Hepatocyte (in vitro differentiated cells): ENCODE measurements around the gene ACSBG1. TPM values are rescaled to one million over a fixed set of nuclear protein-coding genes. Genes with fewer than 3 reads are reported as not detected.

ENCODE experiments used
- DNase-seq: peaks from one replicate; pipeline ENCODE4 v3.0.0-alpha.2; 2016; ENCODE audit warnings: low spot score
- H2AFZ ChIP-seq: fragments of 200-600 bp; sonication (generic); 2 replicates; pipeline ENCODE4 v1.6.0; 2016; ENCODE audit warnings: antibody characterized with exemption, mild to moderate bottlenecking
- H3K27ac ChIP-seq: fragments of 200-600 bp; sonication (generic); 2 replicates; pipeline ENCODE4 v1.5.1; 2016; ENCODE audit warnings: mild to moderate bottlenecking
- H3K27me3 ChIP-seq: fragments of 200-600 bp; sonication (generic); 2 replicates; pipeline ENCODE4 v1.6.1; 2016
- H3K36me3 ChIP-seq: fragments of 200-600 bp; sonication (generic); replicated peaks from 2 replicates; pipeline ENCODE4 v1.5.1; 2016; ENCODE audit warnings: low read depth; ENCODE audit not compliant: insufficient read depth
- H3K4me1 ChIP-seq: fragments of 200-600 bp; sonication (generic); 2 replicates; pipeline ENCODE4 v1.5.1; 2016; ENCODE audit warnings: mild to moderate bottlenecking, moderate library complexity; ENCODE audit not compliant: insufficient read depth
- H3K4me2 ChIP-seq: fragments of 200-600 bp; sonication (generic); 2 replicates; pipeline ENCODE4 v1.6.0; 2016
- H3K4me3 ChIP-seq: fragments of 200-600 bp; sonication (generic); 2 replicates; pipeline ENCODE4 v1.5.1; 2016; ENCODE audit warnings: mild to moderate bottlenecking
- H3K79me2 ChIP-seq: fragments of 200-600 bp; sonication (generic); 2 replicates; pipeline ENCODE4 v1.6.0; 2017; ENCODE audit warnings: mild to moderate bottlenecking
- H3K9me2 ChIP-seq: fragments of 200-600 bp; sonication (generic); replicated peaks from 2 replicates; pipeline ENCODE4 v1.6.0; 2017; ENCODE audit warnings: mild to moderate bottlenecking; ENCODE audit not compliant: insufficient read depth
- H3K9me3 ChIP-seq: fragments of 200-600 bp; sonication (generic); 2 replicates; pipeline ENCODE4 v1.5.1; 2016; ENCODE audit warnings: low read depth, mild to moderate bottlenecking
- H4K20me1 ChIP-seq: fragments of 200-600 bp; sonication (generic); 2 replicates; pipeline ENCODE4 v1.6.0; 2016; ENCODE audit warnings: mild to moderate bottlenecking; ENCODE audit not compliant: insufficient read depth, poor library complexity, severe bottlenecking
- CTCF ChIP-seq: fragments of 200-600 bp; sonication (generic); IDR thresholded peaks from 2 replicates; pipeline ENCODE4 v1.5.1; 2016; ENCODE audit warnings: antibody characterized with exemption, mild to moderate bottlenecking; ENCODE audit not compliant: poor library complexity
- EZH2 ChIP-seq: fragments of 200-600 bp; sonication (generic); IDR thresholded peaks from 2 replicates; pipeline ENCODE4 v1.6.1; 2016; ENCODE audit warnings: antibody characterized with exemption, mild to moderate bottlenecking, borderline replicate concordance
- EZH2phosphoT487 ChIP-seq: fragments of 200-600 bp; sonication (generic); IDR thresholded peaks from one replicate; pipeline ENCODE4 v1.6.1; 2018; ENCODE audit warnings: antibody characterized with exemption, mild to moderate bottlenecking, low read depth, moderate library complexity; ENCODE audit not compliant: unreplicated experiment, severe bottlenecking
- WGBS: methylation state at CpG from one replicate; pipeline ENCODE4 v1.1.6; 2016; ENCODE audit warnings: low lambda C conversion rate; ENCODE audit errors: missing lambda C conversion rate; 5-methylcytosine and 5-hydroxymethylcytosine counted together
- polyA plus RNA-seq: library from polyadenylated mRNA; unstranded; fragments of >200 nt; fragmentation: Nextera tagmentation; extraction: Ambion mirVana; gene quantifications from 2 replicates; pipeline ENCODE4 v1.2.1, GENCODE V29; 2016
- total RNA-seq: library from RNA; depleted of rRNA; stranded (reverse); fragments of >200 nt; gene quantifications from 2 replicates; pipeline ENCODE4 v1.2.3, GENCODE V29; 2014

ACSBG1 gene
- total and polyA plus RNA-seq, 2 experiments from 2014 or later: 0.10 to 0.93 TPM

GRCh38 chr15:78159395-78159794 is 75.0 kb downstream of the ACSBG1 start:
- no peaks in the 10 kb centered on the region for H4K20me1 ChIP-seq
- H3K4me2 ChIP-seq: no peak overlapping the region
- peaks cover 11% of the 10 kb centered on the region for H3K36me3 ChIP-seq
- DNase-seq: no peak
- no peak overlapping the region for H2AFZ ChIP-seq
- no peak overlapping the region for H3K27ac ChIP-seq
- H3K27me3 ChIP-seq: no peaks in the 10 kb centered on the region
- H3K9me3 ChIP-seq: no peaks in the 10 kb centered on the region
- H3K9me2 ChIP-seq: no peaks in the 10 kb centered on the region
- H3K4me3 ChIP-seq: no peak overlapping the region
- TF ChIP-seq CTCF (no peak), EZH2phosphoT487 (no peak), EZH2 (no peak)
- WGBS: 93% methylated on average over 3 of the region's 3 CpGs
- peaks cover 12% of the 10 kb centered on the region for H3K79me2 ChIP-seq
- H3K4me1 ChIP-seq: no peaks in the 10 kb centered on the region

- Histone ChIP-seq H3K4me3 (no peak overlapping the region), H2AFZ (no peak overlapping the region), H3K4me2 (no peak overlapping the region), H3K9me2 (no peaks in the 10 kb centered on the region), H4K20me1 (no peaks in the 10 kb centered on the region), H3K27me3 (no peaks in the 10 kb centered on the region), H3K9me3 (no peaks in the 10 kb centered on the region), H3K36me3 (peaks cover 6% of the 10 kb centered on the region), H3K79me2 (peaks cover 34% of the 10 kb centered on the region), H3K27ac (no peak overlapping the region), H3K4me1 (no peaks in the 10 kb centered on the region)
- TF ChIP-seq EZH2phosphoT487 (no peak), EZH2 (no peak), CTCF (no peak)
- no peak for DNase-seq
- WGBS: 25% methylated on average over 2 of the region's 2 CpGs
Measured at GRCh38 chr15:78157203-78157602, 77.2 kb downstream of the ACSBG1 start.

DNA sequence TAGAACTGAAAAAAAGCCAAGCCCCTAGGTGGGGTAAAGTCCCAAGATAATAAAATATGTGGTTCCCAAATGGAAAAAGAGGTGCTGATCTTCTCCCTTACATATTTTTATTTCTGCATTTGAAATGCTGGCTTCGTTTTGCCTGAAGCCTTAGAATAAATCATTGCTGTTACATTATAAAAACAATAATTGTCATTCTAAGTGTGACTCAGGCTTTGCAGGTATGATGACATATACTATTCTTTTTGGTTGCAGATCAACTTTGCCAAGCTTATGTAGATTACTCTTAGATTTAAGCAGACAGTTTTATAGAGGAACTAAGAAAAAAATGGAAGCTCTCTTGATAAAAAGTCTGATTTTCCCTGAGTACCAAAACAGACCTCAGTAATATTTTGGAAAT is 77.7 kb downstream of the ACSBG1 start:
- WGBS: 69% methylated on average over 1 of the region's 1 CpG
- Histone ChIP-seq H3K9me3 (no peaks in the 10 kb centered on the region), H3K4me2 (no peak overlapping the region), H3K79me2 (peaks cover 39% of the 10 kb centered on the region), H3K9me2 (no peaks in the 10 kb centered on the region), H3K27me3 (no peaks in the 10 kb centered on the region), H3K4me3 (no peak overlapping the region), H3K4me1 (no peaks in the 10 kb centered on the region), H3K36me3 (peaks cover 6% of the 10 kb centered on the region), H4K20me1 (no peaks in the 10 kb centered on the region), H2AFZ (no peak overlapping the region), H3K27ac (no peak overlapping the region)
- no peak for DNase-seq
- TF ChIP-seq EZH2phosphoT487: no peak

- no peak overlapping the region for H3K27ac ChIP-seq
- no peaks in the 10 kb centered on the region for H3K27me3 ChIP-seq
- no peak overlapping the region for H3K4me3 ChIP-seq
- H3K4me2 ChIP-seq: no peak overlapping the region
- H3K9me2 ChIP-seq: no peaks in the 10 kb centered on the region
- peaks cover 6% of the 10 kb centered on the region for H3K36me3 ChIP-seq
- WGBS: 90% methylated on average over 4 of the region's 4 CpGs
- no peaks in the 10 kb centered on the region for H4K20me1 ChIP-seq
- H3K9me3 ChIP-seq: no peaks in the 10 kb centered on the region
- DNase-seq: no peak
- H2AFZ ChIP-seq: no peak overlapping the region
- H3K4me1 ChIP-seq: no peaks in the 10 kb centered on the region
- TF ChIP-seq CTCF (no peak), EZH2phosphoT487 (no peak), EZH2 (no peak)
- peaks cover 51% of the 10 kb centered on the region for H3K79me2 ChIP-seq
Measured at GRCh38 chr15:78155355-78155939, 78.9 kb downstream of the ACSBG1 start.
